ENCODE results near the gene FHAD1.
A peak's percentile ranks its signal among the peaks of the same experiment; 100 is the strongest.

Gene FHAD1

GRCh38 chr1:15309687-15310086, 62.7 kb downstream of the FHAD1 start:
- no peak for DNase-seq

- no peak for DNase-seq
Observed at GRCh38 chr1:15310544-15310943, 63.5 kb downstream of the FHAD1 start.

- DNase-seq = no peak
Observed at GRCh38 chr1:15311122-15311822, 64.2 kb downstream of the FHAD1 start.

GRCh38 chr1:15311880-15312279, 64.9 kb downstream of the FHAD1 start:
- DNase-seq = no peak

GRCh38 chr1:15312626-15313411, 65.8 kb downstream of the FHAD1 start:
- no peak for DNase-seq

GRCh38 chr1:15314328-15315281, 67.6 kb downstream of the FHAD1 start:
- no peak for DNase-seq

GRCh38 chr1:15315815-15316214, 68.8 kb downstream of the FHAD1 start:
- no peak for DNase-seq

- no peak for DNase-seq
Observed at GRCh38 chr1:15316510-15316909, 69.5 kb downstream of the FHAD1 start.

- no peak for DNase-seq
Observed at GRCh38 chr1:15320267-15320666, 73.2 kb downstream of the FHAD1 start.

- DNase-seq = no peak
Observed at GRCh38 chr1:15321601-15322000, 74.6 kb downstream of the FHAD1 start.

- DNase-seq = no peak
Observed at GRCh38 chr1:15322648-15323350, 75.8 kb downstream of the FHAD1 start.

- DNase-seq = peak; percentile 96
Observed at GRCh38 chr1:15323351-15323988, 76.4 kb downstream of the FHAD1 start.

GRCh38 chr1:15323989-15324868, 77.2 kb downstream of the FHAD1 start:
- peak; percentile 72 for DNase-seq

- DNase-seq = no peak
Observed at GRCh38 chr1:15324869-15325335, 77.9 kb downstream of the FHAD1 start.

GRCh38 chr1:15325375-15326085, 78.5 kb downstream of the FHAD1 start:
- DNase-seq = no peak

GRCh38 chr1:15326691-15327588, 79.9 kb downstream of the FHAD1 start:
- peak; percentile 78 for DNase-seq

GRCh38 chr1:15328351-15329103, 81.5 kb downstream of the FHAD1 start:
- DNase-seq = no peak

- DNase-seq = no peak
Observed at GRCh38 chr1:15329104-15329820, 82.2 kb downstream of the FHAD1 start.
